HepG2 (cell line): Measurements from ENCODE around the gene CYB561. TPM values are rescaled to one million over a fixed set of nuclear protein-coding genes. Genes with fewer than 3 reads are reported as not detected.

ENCODE experiments used
- ATAC-seq: fragments of 200-7000 bp; cut with Tn5 transposase; 3 replicates; pipeline ENCODE4 v1.9.1; 2020; ENCODE audit warnings: mild to moderate bottlenecking, moderate library complexity
- BruUV-seq: library from RNA; stranded (reverse); fragments of 400-500 nt; replicated peaks from 2 replicates; lab custom pipeline; 2021; lab: Mats Ljungman, UMichigan
- CTCF ChIA-PET: fragments of 300-600 bp; formaldehyde crosslinking; extraction: SDS; loops from one replicate; lab custom pipeline; 2021; ENCODE audit warnings: low total read pairs, inconsistent platforms, low intra/inter-chr PET ratio; lab: Yijun Ruan, JAX
- POLR2A ChIA-PET: fragments of 350-600 bp; sonication (Branson Sonifier 250); formaldehyde crosslinking; loops from one replicate; lab custom pipeline; 2020; ENCODE audit warnings: antibody characterized with exemption, inconsistent platforms; lab: Yijun Ruan, JAX
- DNase-seq: peaks from one replicate; pipeline ENCODE4 v3.0.0-alpha.2; 2015; ENCODE audit warnings: low spot score
- FAIRE-seq: peaks from 3 replicates; lab custom pipeline; 2011; peaks lifted over from hg19 to GRCh38; lab: Jason Lieb, UNC
- H2AFZ ChIP-seq: one replicate; pipeline ENCODE4 v1.6.1; 2011; ENCODE audit warnings: low read length, inconsistent platforms
- H3K27ac ChIP-seq: fragments of 300-600 bp; 3 replicates; pipeline ENCODE4 v1.8.0; 2011; ENCODE audit warnings: mixed run types, mild to moderate bottlenecking, mixed read lengths, low read length, inconsistent platforms; ENCODE audit not compliant: insufficient read depth; ENCODE audit errors: extremely low read length
- H3K27me3 ChIP-seq, 2 experiments: fragments of 200-600 bp in 1 of 2; 2 replicates in 1 of 2; 3 replicates in 1 of 2; pipeline versions ENCODE4 v1.6.0 to v1.8.0; 2011; ENCODE audit warnings: low read length in 2 of 2, mild to moderate bottlenecking in 2 of 2, moderate library complexity in 2 of 2, inconsistent platforms in 1 of 2; ENCODE audit not compliant: insufficient read depth in 2 of 2, control insufficient read depth in 1 of 2
- H3K36me3 ChIP-seq, 2 experiments: fragments of 200-600 bp in 1 of 2; replicated peaks in 1 of 2; 2 replicates in 1 of 2; 3 replicates in 1 of 2; pipeline versions ENCODE4 v1.5.1 to v1.8.0; 2011; ENCODE audit warnings: low read length in 2 of 2, inconsistent platforms in 1 of 2; ENCODE audit not compliant: insufficient read depth in 2 of 2, control insufficient read depth in 1 of 2
- H3K4me1 ChIP-seq: 2 replicates; pipeline ENCODE4 v1.5.1; 2012; ENCODE audit warnings: low read length, inconsistent platforms; ENCODE audit not compliant: insufficient read depth
- H3K4me2 ChIP-seq: 2 replicates; pipeline ENCODE4 v1.6.0; 2011; ENCODE audit warnings: low read depth, low read length, inconsistent platforms
- H3K4me3 ChIP-seq, 3 experiments: fragments of 200-600 bp in 1 of 3; sonication (generic), shearing (Covaris generic) in 1 of 3; replicated peaks in 1 of 3; 2 replicates each; pipeline ENCODE4 v1.5.1; 2011 to 2016; ENCODE audit warnings: low read length in 3 of 3, inconsistent platforms in 2 of 3, low read depth in 2 of 3, mild to moderate bottlenecking in 2 of 3, control low read depth in 1 of 3, mixed read lengths in 1 of 3; ENCODE audit not compliant: insufficient read depth in 1 of 3
- H3K79me2 ChIP-seq: one replicate; pipeline ENCODE4 v1.6.1; 2011; ENCODE audit warnings: low read length, inconsistent platforms; ENCODE audit not compliant: insufficient read depth
- H3K9ac ChIP-seq: 2 replicates; pipeline ENCODE4 v1.6.0; 2011; ENCODE audit warnings: mild to moderate bottlenecking, low read depth, low read length, inconsistent platforms; ENCODE audit not compliant: insufficient read depth
- H3K9me3 ChIP-seq: 2 replicates; pipeline ENCODE4 v1.5.1; 2012; ENCODE audit warnings: mild to moderate bottlenecking, low read length
- H4K20me1 ChIP-seq: 2 replicates; pipeline ENCODE4 v1.6.0; 2011; ENCODE audit warnings: inconsistent platforms, mild to moderate bottlenecking, low read length, moderate library complexity; ENCODE audit not compliant: insufficient read depth
- IRX3 ChIP-seq: sonication (generic); formaldehyde crosslinking; IDR thresholded peaks from 2 replicates; pipeline ENCODE4 v1.8.1; 2023; ENCODE audit warnings: mild to moderate bottlenecking, low read depth, missing genetic modification reagents, borderline replicate concordance
- MBD4 ChIP-seq: IDR thresholded peaks from 2 replicates; pipeline ENCODE4 v1.6.1; 2012; ENCODE audit warnings: low read length, inconsistent platforms, borderline replicate concordance
- MIER3 ChIP-seq: IDR thresholded peaks from 2 replicates; pipeline ENCODE4 v1.6.1; 2016; ENCODE audit warnings: missing compliant biosample characterization, borderline replicate concordance
- NPAS2 ChIP-seq: sonication (generic); formaldehyde crosslinking; IDR thresholded peaks from 2 replicates; pipeline ENCODE4 v1.8.0; 2022; ENCODE audit warnings: mild to moderate bottlenecking, missing genetic modification reagents, borderline replicate concordance
- PRPF4 ChIP-seq: fragments of 200-400 bp; formaldehyde crosslinking; IDR thresholded peaks from 2 replicates; pipeline ENCODE4 v1.6.1; 2016; ENCODE audit warnings: low read length, low read depth; ENCODE audit not compliant: poor library complexity, severe bottlenecking
- SNRNP70 ChIP-seq: fragments of 200-400 bp; formaldehyde crosslinking; IDR thresholded peaks from 2 replicates; pipeline ENCODE4 v1.6.1; 2017; ENCODE audit warnings: mild to moderate bottlenecking, low read depth, low read length, moderate library complexity
- U2AF2 ChIP-seq: fragments of 200-400 bp; formaldehyde crosslinking; IDR thresholded peaks from 2 replicates; pipeline ENCODE4 v1.6.1; 2017; ENCODE audit warnings: low read depth, mild to moderate bottlenecking, low read length
- ZNF816 ChIP-seq: sonication (generic); formaldehyde crosslinking; IDR thresholded peaks from 2 replicates; pipeline ENCODE4 v1.8.0; 2022; ENCODE audit warnings: missing genetic modification reagents, mild to moderate bottlenecking, borderline replicate concordance
- WGBS: methylation state at CpG from one replicate; pipeline ENCODE4 v1.1.6; 2017; ENCODE audit warnings: low lambda C conversion rate; 5-methylcytosine and 5-hydroxymethylcytosine counted together
- in situ Hi-C: cut with HindIII; loops from 2 replicates; pipeline ENCODE4 v1.10.0; 2017; ENCODE audit warnings: low pct_unique_long_range_greater_than_20kb; ENCODE audit not compliant: extremely low pct_ligation_motif_present
- intact Hi-C: fragments of 100-400 bp; cut with micrococcal nuclease; formaldehyde crosslinking; loops from one replicate; pipeline ENCODE4 v1.10.0; 2022; ENCODE audit not compliant: unreplicated experiment
- polyA plus RNA-seq, 8 experiments: library from polyadenylated mRNA; depleted of rRNA in 3 of 8; stranded (reverse) in 7 of 8; unstranded in 1 of 8; fragments of >200 nt; fragmentation: Illumina TruSeq in 4 of 8; extraction: Trizol in 4 of 8; gene quantifications; 2 replicates each; pipeline versions ENCODE4 v1.2.1 to v1.2.3, GENCODE V29; 2011 to 2016; ENCODE audit warnings: low read depth in 4 of 8, missing spikeins in 1 of 8, mixed read lengths in 1 of 8; ENCODE audit not compliant: insufficient read depth in 1 of 8
- total RNA-seq, 5 experiments: library from RNA; depleted of rRNA; stranded (reverse); fragments of >200 nt; fragmentation: Illumina TruSeq; extraction: Trizol; gene quantifications; 2 replicates each; pipeline ENCODE4 v1.2.3, GENCODE V29; 2016; ENCODE audit warnings: low read depth in 1 of 5
- TF ChIP-seq, protein P1 (sequence below): sonication (generic); formaldehyde crosslinking; IDR thresholded peaks from 2 replicates; pipeline ENCODE4 v1.8.1; 2023; ENCODE audit warnings: mild to moderate bottlenecking, moderate library complexity, missing genetic modification reagents
- TF ChIP-seq, protein P2 (sequence below): sonication (generic); formaldehyde crosslinking; conservative IDR thresholded peaks from 2 replicates; pipeline ENCODE4 v1.8.1; 2023; ENCODE audit warnings: missing genetic modification reagents

CYB561 gene
- total and polyA plus RNA-seq, 2 of the 13 experiments (the other 11 are each of a cell fraction or from before 2014, with no cell fraction given): 1.5 to 6.7 TPM

DNA sequence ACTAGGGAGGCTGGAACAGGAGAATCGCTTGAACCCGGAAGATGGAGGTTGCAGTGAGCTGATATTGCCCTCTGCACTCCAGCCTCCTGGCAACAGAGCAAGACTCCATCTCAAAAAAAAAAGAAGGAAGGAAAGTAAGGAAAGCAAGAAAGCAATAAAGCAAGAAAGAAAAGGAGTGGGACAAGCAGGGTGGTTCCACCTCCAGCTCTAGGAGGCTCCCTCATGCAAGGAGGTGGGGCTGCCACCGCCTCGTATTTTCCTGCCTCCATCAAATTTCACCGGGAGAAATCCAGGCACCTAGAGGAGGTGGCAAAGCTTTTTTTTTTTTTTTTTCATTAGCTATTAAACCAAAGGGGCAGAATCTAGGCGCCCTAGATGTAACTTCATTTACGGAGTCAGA is 1.0 kb downstream of the CYB561 start:
- Histone ChIP-seq H3K4me3 (no peak overlapping the region), H3K4me2 (0 out of 2 replicates have a peak overlapping the region, but pooled peaks have one; percentile 88), H3K27ac (no peak overlapping the region), H3K4me1 (peaks cover 24% of the 10 kb centered on the region), H3K9ac (no peak overlapping the region), H3K79me2 (no peaks in the 10 kb centered on the region), H4K20me1 (no peaks in the 10 kb centered on the region), H2AFZ (no peak overlapping the region), H3K9me3 (no peaks in the 10 kb centered on the region)
- WGBS: 76% methylated on average over 7 of the region's 7 CpGs
- ATAC-seq: no peak
- in situ Hi-C loops: no loop called here
- POLR2A ChIA-PET: no interaction called here
- TF ChIP-seq, protein P1, sequence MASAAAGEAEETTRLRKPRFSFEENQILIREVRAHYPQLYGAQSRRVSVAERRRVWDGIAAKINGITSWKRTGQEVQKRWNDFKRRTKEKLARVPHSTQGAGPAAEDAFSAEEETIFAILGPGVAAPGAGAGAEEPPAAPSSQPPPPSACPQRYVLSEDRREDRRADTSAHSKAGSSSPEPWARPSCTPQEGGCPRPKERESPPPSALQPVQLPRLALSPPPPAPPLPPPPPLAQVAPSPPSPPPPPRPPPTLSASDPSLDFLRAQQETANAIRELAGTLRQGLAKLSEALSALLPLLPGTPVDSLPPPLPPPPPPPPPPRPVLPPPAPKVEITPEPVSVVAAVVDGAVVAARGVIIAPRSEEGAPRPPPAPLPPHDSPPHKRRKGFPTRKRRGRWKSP (CRISPR knock-in tag): no peak
- TF ChIP-seq U2AF2: 0 out of 2 replicates have a peak, but pooled peaks have one; percentile 30
- TF ChIP-seq, all 625 proteins: peak for 1
- CTCF ChIA-PET: no interaction called here
- Histone ChIP-seq H3K36me3 (no peaks in the 10 kb centered on the region), H3K27me3 (peaks cover 3 to 39% of the 10 kb centered on the region in 2 experiments; a peak in 4 of 5 replicates)
- no TSS peak for BruUV-seq
- intact Hi-C loops: no loop called here
- DNase-seq (no peak), FAIRE-seq (no peak)

DNA sequence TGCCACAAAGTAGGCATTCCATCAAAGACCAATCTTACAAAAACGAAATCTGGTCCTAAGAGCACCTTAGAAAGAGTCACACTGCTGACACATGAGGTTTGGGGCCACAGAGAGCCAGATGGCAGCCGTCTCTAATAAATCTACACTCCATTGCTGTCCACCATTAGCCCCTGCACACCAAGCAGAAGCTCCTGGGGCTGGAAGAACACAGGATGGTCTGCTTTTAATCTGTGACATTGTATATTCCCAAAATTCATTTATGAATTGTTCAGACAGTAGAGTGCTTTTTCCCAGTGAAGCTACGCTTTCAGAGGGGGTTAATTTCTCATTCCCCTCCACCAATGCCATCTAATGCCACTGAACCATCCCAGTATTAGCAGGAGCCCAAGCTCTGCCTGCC is 1.6 kb downstream of the CYB561 start:
- intact Hi-C loops (no loop called here), in situ Hi-C loops (no loop called here)
- no peak overlapping the region for H3K4me3 ChIP-seq
- no TSS peak for BruUV-seq
- H3K9ac ChIP-seq: no peak overlapping the region
- no peaks in the 10 kb centered on the region for H3K79me2 ChIP-seq
- H3K27ac ChIP-seq: no peak overlapping the region
- no peaks in the 10 kb centered on the region for H3K36me3 ChIP-seq
- no peak for DNase-seq
- peaks cover 24% of the 10 kb centered on the region for H3K4me1 ChIP-seq
- ChIA-PET CTCF (no interaction called here), POLR2A (interaction anchor here (1.5 kb wide), 1 partner anchor 177 kb away, joined by 6 read pairs; the partner anchor contains the start of gene MAP3K3)
- H2AFZ ChIP-seq: no peak overlapping the region
- no peak overlapping the region for H3K4me2 ChIP-seq
- TF ChIP-seq ZNF816 (no peak), MBD4 (no peak), PRPF4 (no peak), SNRNP70 (no peak), NPAS2 (0 out of 2 replicates have a peak, but pooled peaks have one; percentile 43), IRX3 (CRISPR knock-in tag) (no peak), MIER3 (no peak)
- TF ChIP-seq, protein P2, sequence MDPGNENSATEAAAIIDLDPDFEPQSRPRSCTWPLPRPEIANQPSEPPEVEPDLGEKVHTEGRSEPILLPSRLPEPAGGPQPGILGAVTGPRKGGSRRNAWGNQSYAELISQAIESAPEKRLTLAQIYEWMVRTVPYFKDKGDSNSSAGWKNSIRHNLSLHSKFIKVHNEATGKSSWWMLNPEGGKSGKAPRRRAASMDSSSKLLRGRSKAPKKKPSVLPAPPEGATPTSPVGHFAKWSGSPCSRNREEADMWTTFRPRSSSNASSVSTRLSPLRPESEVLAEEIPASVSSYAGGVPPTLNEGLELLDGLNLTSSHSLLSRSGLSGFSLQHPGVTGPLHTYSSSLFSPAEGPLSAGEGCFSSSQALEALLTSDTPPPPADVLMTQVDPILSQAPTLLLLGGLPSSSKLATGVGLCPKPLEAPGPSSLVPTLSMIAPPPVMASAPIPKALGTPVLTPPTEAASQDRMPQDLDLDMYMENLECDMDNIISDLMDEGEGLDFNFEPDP (CRISPR knock-in tag): no peak
- peaks cover 1 to 36% of the 10 kb centered on the region in 2 experiments; a peak in 4 of 5 replicates for H3K27me3 ChIP-seq
- no peaks in the 10 kb centered on the region for H4K20me1 ChIP-seq
- 56% methylated on average over 3 of the region's 3 CpGs for WGBS
- no peak for FAIRE-seq
- ATAC-seq: no peak
- no peaks in the 10 kb centered on the region for H3K9me3 ChIP-seq
